GM19023 (cell line): ENCODE results near the gene WDFY2.
A peak's percentile ranks its signal among the peaks of the same experiment; 100 is the strongest.
"Not testable (repeated sequence)": the region's sequence is repeated elsewhere in the genome, so short reads cannot be mapped to it uniquely, and the experiment has no call there.

ENCODE experiments used
- ATAC-seq: cut with Tn5 transposase; IDR thresholded peaks from one replicate; pipeline ENCODE4 v1.9.1; 2021; ENCODE audit warnings: mild to moderate bottlenecking, moderate library complexity; ENCODE audit not compliant: unreplicated experiment

The WDFY2 gene

DNA sequence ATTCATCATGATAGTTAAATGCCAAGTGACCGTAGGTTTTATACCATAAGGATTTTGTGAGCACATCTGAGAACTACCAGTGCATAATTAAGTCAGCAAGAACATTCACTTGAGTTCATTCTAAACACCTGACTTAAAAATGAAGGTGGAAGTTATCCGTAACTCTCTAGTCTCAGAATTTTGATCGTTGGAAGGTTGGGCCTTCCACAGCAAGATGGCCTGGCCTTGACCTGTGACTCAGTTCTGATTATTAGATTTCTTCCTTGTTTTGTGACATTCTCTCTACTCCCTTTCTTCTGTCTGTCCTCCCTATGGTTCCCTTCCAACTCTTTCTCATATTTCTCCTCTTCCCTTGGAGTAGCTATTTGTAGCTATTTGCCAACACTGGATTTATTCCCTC lies 20.0 kb upstream of the WDFY2 start:
- ATAC-seq, result no peak

DNA sequence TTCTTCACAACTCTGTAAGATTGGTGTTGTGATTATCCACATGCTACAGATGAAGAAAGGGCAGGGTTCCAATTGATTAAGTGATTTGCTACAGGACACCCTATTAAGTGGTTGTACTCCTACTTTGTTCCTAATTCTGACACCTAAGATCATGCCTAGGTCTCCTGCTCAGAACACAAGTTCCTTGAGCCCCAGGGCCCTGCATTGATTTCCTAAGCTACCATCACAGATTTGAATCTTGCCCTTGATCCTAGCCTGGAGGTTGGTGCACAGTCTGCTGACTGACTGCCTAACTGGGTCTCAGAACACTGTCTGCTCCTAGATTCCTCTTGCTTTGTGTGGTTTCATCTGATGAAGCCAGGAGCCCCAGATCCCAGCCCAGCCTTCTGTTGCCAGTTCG lies 19.6 kb upstream of the WDFY2 start:
- ATAC-seq, result no peak

DNA sequence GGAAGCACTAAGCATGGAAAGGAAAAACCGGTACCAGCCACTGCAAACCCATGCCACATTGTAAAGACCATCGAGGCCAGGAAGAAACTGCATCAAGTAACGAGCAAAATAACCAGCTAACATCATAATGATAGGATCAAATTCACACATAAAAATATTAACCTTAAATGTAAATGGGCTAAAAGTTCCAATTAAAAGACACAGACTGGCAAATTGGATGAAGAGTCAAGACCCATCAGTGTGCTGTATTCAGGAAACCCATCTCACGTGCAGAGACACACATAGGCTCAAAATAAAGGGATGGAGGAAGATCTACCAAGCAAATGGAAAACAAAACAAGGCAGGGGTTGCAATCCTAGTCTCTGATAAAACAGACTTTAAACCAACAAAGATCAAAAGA lies 15.3 kb upstream of the WDFY2 start:
- ATAC-seq, result not testable (repeated sequence)

DNA sequence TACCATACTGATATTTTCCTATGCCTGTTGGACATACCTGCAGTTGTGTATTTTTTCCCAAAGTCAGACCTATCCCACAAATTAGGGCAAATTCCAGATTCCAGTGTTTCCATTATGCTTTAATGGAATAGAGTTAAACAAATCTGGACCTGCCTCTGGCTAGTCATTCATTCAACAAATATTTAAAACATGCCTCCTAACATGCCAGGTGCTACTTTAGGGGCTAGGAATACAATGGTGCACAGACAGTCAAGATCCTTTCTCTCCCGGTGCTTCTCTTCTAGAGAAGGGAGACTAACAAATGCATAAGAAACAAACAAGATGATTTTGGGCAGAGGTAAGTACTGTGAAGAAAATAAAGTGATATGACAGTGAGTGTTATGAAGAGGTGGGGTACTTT lies 7.5 kb upstream of the WDFY2 start:
- no peak for ATAC-seq

DNA sequence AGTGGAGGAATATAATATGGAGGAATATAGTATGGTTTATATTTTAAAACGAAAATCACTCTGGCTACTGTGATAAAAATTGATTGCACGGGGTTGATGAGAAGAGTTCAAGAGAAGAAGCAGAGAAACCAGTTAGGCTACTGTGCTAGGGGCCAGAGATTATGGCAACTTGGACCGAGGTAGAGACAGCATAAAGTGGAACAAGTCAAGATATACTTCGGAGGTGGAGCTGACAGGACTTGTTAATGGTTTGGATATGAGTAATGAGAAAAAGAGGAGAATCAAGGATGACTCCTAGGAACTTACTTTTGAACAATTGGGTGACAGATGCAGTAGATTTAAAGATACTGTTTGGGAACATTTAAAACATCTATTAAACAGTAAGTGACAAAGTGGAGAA lies 6.6 kb upstream of the WDFY2 start:
- no peak for ATAC-seq

DNA sequence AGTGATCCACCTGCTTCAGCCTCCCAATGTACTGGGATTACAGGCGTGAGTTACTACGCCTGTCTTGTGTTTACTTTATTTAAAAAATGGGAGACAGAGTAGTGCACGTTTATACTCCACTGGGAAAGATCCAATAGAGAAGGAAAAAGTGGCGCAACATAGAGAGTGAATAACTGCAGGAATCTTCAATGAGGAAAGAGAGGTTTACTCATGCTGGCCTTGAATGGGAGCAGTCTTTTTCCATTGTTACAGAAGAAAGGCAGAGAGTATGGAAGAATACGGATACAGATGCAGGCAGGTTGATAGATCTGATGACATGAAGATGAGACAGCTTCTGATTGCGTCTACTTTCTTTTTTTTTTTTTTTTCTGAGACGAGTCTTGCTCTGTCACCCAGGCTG lies 4.6 kb upstream of the WDFY2 start:
- ATAC-seq, result no peak

DNA sequence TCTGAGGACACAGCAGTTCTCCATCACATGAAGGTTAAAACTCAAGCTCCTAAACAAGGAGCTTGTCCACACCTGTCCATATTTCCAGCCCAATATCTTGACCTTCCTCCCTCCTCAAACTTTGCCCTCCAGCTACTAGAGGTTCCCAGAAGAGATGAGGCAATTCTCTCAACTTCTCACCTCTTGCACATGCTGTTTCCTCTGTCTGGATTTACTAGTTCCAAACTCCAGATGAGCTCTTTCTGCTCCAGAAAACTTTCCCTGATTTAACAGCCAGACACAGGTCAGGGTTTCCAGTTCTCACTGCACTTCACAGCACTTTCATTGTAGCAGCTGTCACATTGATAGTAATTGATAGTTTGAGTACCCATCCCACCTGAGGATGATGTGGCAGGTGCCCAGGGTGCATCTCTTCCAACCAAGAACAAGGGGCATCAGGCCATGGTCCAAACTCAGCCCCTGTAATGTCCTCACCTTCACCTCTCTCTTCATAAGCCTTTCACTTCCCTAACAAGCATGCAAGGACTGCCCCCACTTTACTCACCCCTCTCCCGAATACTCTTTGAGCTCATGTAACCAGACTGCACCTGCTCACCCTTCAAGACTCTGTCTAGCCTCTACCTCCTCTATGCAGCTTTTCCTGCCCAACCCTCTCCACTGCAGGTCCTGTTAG lies 3.0 kb upstream of the WDFY2 start:
- no peak for ATAC-seq

DNA sequence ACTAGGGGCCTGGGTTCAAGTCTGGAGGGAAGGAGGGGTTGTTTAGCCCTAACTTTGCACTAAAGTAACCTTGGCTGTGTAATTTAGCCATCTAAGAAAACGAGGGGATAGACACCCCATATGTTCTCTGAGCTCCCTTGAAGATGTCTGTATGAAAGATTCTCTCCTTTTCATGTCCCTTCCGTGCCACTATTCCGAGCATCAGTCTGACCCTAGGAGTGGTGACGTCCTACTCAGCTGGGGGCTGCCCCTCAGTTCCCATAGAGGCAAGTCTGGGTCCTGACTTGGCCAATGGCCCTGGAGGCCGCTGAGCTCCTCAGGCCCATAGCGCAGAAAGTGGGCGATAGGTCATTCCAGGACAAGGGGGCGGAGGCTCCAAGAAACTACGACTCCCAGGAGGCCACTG lies 790 bp upstream of the WDFY2 start:
- no peak for ATAC-seq

DNA sequence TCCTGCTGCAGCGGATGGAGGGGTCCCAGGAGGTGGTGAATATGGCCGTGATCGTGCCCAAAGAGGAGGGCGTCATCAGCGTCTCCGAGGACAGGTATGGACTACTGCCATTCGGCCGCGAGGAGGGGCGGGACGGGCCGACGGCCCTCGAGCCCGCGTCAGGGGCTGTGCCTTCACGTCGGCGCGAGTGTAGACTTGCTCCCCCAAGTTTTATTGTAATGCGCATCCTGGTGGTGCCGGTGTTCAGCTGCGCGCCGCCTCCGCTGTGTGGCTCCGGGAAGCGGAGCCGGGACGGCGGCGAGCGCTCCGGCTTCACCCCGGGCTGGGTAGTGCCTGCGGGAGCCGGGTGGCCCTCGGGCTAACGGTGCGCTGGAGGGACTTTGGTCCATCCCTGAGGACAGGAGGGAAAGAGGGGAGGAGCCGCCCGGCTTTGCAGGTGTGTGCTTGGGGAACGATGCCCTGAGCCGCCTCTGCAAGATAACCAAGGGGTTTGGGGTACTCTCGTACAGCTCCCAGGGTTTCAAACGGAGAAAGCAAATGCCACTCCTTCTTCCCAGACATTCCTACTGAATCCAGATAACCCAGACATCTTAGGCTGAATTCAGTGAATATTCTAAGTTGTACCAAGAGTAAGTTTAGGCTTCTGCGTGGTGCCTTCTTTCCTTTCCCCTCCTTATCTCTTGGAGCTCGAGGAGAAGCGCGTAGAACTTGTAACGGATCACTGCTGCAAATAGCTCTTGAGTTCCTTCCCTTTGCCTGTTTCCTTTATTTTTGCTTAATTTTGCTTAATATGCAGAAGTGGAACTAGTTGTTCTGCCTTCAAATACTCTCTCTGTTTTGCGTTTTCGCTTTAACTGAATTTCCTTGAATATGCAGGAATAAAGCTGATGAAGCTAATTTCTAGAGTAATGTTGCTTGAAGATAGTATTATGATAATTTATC lies 740 bp downstream of the WDFY2 start:
- ATAC-seq, result peak; percentile 32

DNA sequence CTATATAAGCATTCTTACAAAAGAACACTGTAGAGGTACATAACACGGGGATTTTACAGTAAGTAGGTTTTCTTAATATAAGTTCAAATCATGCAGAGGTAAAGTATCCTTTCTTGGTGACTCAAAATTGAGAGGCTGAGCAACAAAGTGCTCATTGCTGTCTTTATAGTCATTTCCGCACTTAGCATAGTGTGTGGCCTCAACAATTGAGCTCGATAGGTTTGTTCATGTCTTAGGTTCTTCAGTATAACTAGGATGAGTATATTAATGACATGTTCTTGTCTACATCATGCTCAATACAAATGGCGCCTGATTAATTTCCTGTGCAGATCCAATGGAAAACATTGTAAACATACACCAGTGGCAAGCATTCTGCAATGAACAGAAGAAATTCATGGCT lies 1.4 kb downstream of the WDFY2 start:
- ATAC-seq, result no peak

DNA sequence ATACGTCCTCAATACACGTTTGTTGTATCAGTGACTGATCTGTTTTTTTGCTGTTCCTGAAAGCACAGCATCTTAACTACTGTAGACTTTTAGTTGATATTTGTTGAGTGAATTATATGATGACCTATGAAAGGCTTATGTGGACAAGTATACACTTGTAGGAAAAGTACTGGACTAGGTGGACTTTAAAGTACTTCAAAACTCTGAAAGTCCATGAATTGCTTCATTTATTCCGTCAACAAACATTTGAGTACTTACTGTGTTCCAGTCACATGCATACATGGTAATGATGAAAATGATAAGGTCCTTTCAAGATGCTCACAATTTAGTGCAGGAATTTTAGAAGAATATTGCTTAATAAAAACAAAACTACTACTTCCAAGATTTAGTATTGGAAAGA lies 3.1 kb downstream of the WDFY2 start:
- no peak for ATAC-seq

DNA sequence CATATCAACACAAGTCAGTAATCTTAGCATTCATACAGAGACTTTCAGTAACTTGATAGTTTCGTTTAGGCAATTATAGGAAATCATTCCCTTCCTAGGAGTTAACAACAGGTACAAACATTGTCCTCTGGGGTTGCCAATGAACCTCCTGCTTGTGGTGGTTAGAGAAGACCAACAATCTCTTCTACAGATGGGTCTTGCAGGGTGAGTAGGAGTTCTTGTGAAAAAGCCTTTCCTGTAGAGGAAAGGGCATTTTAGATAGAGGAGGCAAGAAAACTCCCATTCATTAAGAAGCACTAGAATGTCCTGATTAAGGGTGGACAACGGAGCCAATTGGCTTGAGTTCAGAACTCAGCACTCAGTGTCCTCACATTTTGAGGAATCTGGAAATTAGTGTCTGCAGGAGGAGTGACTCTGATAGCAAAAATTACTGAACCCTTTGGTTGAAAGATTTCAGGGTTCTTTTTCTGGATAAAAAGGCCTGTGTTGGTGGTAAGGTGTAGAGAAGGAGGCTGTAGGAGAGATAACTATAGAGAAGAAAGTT lies 4.2 kb downstream of the WDFY2 start:
- ATAC-seq, result no peak

DNA sequence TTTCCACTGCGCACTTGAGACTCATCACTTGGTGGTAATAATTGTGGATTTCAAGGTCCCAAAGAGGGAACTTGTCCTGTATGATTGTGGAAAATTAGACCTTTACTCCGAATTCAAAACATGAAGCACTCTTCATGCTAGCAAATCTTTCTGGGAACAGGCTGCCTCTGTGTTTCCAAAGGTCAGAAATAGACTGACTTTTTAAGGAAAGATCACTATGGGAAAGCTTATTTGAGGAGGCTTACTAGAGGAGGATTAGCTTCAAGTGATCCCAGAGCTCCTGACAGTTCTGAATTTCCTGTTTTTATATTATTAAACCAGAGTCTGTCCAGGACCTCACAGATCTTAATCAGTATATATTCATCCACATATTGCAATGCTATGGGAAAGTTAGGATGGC lies 5.5 kb downstream of the WDFY2 start:
- no peak for ATAC-seq

DNA sequence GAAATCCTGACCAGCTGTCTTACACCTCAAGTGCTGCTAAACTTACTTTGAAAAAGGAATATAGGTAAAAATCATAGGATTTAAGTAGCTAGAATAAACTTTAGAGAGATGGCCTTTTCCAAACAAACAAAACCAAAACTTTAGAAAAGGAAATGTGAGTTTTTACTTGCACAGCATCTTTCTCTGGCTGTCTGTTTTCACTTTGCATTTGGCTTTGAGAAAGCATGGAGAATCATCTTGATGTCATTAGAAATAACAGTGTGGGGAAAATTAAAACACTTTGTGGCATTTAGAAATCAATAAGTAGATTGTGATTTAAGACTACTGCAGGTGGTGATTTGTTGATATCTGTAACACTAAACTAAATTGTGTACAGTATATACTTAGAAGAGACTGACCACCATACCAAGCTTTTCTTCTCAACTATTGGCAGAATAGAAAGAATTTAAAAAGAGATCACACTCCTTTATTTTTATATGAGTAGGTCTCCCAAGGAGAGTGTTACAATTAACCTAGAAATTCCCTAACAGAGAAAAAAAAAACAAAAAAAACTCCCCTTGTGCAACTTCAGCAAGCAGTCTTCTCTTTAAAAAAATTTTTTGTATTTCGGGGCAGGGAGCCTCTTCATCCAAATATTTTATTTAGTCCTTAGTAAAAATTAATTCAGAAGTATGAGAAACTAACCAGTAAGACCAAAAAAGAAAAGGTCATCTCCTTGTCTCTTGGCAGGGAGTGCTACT lies 6.1 kb downstream of the WDFY2 start:
- no peak for ATAC-seq

DNA sequence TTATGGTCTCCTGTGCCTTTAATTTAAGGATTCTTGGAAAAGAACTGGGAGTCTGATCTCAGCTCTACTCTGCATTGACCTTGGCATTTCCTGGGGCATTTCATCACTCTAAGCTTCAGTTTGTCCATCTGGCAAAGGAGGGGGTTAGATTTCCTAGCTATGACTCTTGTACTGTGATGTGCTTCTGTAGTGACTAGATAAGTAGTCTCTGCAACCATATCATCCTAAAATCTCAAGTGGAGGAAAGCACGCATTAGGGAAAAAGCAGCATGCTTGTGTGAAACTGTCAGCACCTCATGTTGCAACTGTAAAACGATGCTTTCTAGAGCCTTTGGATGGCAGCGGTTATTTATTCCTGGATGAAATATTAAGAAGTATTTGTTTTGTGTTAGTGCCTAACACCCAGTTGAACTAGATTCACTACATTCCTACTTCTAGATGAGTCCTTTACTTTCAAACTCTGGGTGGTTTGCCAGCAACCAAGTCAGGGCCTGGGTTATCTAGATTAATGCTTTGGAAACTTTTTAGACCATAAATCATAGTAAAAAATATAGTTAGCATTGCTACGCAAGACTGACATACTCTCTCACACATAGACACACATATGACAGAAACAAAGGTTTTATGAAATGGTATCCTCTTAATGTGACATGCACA lies 6.8 kb downstream of the WDFY2 start:
- ATAC-seq, result no peak

DNA sequence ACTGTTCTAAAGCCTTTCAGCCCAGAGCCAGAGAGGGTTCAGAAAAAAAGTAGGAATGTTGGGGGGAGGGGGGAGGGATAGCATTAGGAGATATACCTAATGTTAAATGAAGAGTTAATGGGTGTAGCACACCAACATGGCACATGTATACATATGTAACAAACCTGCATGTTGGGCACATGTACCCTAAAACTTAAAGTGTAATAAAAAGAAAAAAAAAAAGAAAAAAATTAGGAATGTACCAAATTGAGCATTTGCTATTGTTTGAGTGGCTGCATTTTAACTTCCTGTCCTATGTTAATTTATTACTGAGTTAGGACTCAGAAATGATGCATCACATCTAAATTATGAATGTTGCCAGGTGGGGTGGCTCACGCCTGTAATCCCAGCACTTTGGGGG lies 7.7 kb downstream of the WDFY2 start:
- not testable (repeated sequence) for ATAC-seq

DNA sequence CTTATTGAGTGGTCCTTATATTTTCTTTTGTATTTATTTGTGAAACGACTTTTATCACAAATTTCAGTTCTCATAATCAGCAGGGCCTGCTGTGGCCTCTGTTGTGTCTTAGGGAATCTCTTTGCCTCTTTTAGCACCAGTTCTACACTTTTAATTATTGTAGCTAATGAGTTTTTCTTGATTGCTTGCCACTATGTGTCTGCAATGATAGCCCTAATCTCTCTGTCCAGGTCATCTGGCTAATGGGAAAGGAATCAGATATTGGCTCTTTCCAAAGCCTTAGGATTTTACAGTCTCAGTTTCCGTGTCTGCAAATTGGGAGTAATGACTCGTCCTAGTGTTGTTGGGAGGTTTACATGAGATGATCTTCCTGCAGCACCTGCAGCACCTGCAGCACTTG lies 10.2 kb downstream of the WDFY2 start:
- ATAC-seq, result no peak

DNA sequence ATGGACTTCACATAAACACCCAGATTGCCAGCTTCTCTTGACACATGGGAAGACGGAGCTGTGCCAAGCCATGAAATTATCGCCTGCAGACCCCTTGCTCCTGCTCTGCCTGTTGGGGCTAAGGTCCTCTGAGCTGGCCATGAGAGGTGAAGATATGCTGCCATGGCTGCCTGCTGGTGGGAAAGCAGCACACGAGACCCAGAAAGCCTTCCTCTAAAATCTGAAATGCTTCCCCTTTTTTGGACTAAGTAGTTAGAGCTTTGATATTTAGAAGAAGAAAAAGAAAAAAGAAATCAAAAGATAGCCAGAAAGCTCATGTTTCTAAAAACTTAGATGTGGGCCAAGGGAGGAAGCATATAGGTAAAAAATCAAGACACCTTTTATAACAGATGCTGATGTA lies 11.2 kb downstream of the WDFY2 start:
- ATAC-seq, result no peak

DNA sequence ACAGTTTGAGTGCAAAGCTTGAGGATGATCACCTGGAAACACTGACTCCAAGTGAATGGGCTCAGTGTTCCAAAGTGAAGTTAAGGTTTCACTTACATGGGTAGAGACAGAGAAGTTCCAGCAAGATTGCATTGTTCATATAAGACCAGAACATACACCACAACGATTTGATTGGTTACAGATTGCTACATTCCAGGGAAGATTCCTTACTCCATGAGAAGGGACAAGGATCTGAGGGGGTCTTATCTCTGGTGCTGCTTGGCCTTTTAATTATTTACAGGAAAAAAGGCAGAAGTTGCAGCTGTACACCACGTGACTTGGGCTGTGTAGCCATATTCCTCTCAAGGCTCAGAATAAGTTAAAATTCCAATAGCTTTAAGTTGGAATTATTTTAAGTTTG lies 12.3 kb downstream of the WDFY2 start:
- ATAC-seq, result no peak

DNA sequence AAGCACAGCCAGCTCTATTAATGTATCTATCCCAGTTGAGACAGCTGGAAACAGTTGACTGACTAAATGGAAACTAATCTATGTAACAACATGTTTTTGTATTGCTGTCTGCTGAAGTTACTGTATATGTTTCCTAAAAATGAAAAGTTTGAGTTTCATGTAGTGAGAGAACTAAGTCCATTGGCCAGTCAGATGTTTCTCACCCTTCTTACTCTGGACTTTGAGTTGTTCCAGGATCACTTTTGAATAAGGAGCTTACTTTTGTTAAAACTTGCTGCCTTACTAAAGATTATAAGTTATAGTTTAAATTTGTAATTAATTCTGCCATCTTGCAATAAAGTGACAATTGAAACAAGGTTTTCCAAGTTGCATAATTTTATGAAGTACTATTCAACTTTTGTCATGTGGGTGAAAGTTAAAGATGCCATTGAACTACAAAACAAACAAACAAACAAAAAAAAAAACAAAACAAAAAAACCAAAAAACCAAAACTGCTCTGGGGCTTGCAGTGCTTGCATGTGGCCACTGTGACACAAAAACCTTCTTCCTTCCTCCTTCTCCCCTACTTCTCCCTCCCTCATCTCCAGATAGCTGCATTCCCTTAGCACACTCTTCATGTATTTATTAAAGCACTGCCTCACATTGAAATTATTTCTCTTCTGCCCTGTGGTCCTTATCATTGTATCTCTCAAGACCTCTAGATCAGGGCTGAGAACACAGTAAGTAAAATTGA lies 15.3 kb downstream of the WDFY2 start:
- no peak for ATAC-seq
